Natural killer cell (primary cell): ENCODE data around the gene ZNF683. TPM values are rescaled to one million over a fixed set of nuclear protein-coding genes. Genes with fewer than 3 reads are reported as not detected.

ENCODE experiments used
- ATAC-seq, 3 donors: fragments of 150-1000 bp in 2 of 3; fragments of 200-7000 bp in 1 of 3; cut with Tn5 transposase; 1 replicate in 1 of 3; 2 replicates in 2 of 3; pipeline ENCODE4 v1.10.0; 2021; ENCODE audit warnings: mild to moderate bottlenecking in 2 of 3, moderate library complexity in 2 of 3
- DNase-seq, 2 donors: peaks; one replicate each; pipeline versions ENCODE4 v3.0.0 to v3.0.0-alpha.2; 2013 to 2021; ENCODE audit warnings: mixed read lengths in 1 of 2
- H3K27ac ChIP-seq: one replicate; pipeline ENCODE4 v1.5.1; 2013; ENCODE audit warnings: mild to moderate bottlenecking, low read length
- H3K27me3 ChIP-seq: one replicate; pipeline ENCODE4 v1.6.1; 2013; ENCODE audit warnings: low read length; ENCODE audit not compliant: control insufficient read depth, insufficient read depth
- H3K36me3 ChIP-seq: one replicate; pipeline ENCODE4 v1.6.1; 2013; ENCODE audit warnings: low read length; ENCODE audit not compliant: control insufficient read depth, insufficient read depth
- H3K4me1 ChIP-seq: one replicate; pipeline ENCODE4 v1.6.1; 2013; ENCODE audit warnings: low read length; ENCODE audit not compliant: control insufficient read depth, insufficient read depth
- H3K4me3 ChIP-seq: one replicate; pipeline ENCODE4 v1.5.1; 2013; ENCODE audit warnings: low read length
- H3K9me3 ChIP-seq: one replicate; pipeline ENCODE4 v1.6.1; 2013; ENCODE audit warnings: low read length; ENCODE audit not compliant: control insufficient read depth, insufficient read depth
- H3K27ac Mint-ChIP-seq, 2 donors: one replicate each; pipeline ENCODE4 v1.8.0; 2022; ENCODE audit warnings: mild to moderate bottlenecking in 2 of 2, mixed read lengths in 2 of 2, moderate library complexity in 1 of 2
- H3K27me3 Mint-ChIP-seq, 2 donors: one replicate each; pipeline ENCODE4 v1.8.0; 2022; ENCODE audit warnings: low read depth in 2 of 2, mixed read lengths in 2 of 2
- H3K36me3 Mint-ChIP-seq: one replicate; pipeline ENCODE4 v1.8.0; 2022; ENCODE audit warnings: mixed read lengths
- H3K4me1 Mint-ChIP-seq, 2 donors: one replicate each; pipeline ENCODE4 v1.8.0; 2022; ENCODE audit warnings: mixed read lengths in 2 of 2
- H3K4me3 Mint-ChIP-seq: one replicate; pipeline ENCODE4 v1.8.0; 2022; ENCODE audit warnings: mild to moderate bottlenecking, moderate library complexity, mixed read lengths
- H3K9me3 Mint-ChIP-seq, 2 donors: one replicate each; pipeline ENCODE4 v1.8.0; 2022; ENCODE audit warnings: mixed read lengths in 2 of 2
- CTCF ChIP-seq: fragments of 200-600 bp; IDR thresholded peaks from one replicate; pipeline ENCODE4 v1.8.0; 2022; ENCODE audit warnings: antibody characterized with exemption
- WGBS: methylation state at CpG from one replicate; pipeline ENCODE4 v1.1.7; 2013; ENCODE audit warnings: missing lambda C conversion rate; ENCODE audit not compliant: insufficient coverage; 5-methylcytosine and 5-hydroxymethylcytosine counted together
- intact Hi-C: fragments of 100-400 bp; cut with micrococcal nuclease; formaldehyde crosslinking; loops from one replicate; pipeline ENCODE4 v1.14.2; 2022
- total RNA-seq, 4 donors: library from RNA; stranded (reverse); fragments of 120-200 nt in 1 of 4; gene quantifications; one replicate each; pipeline versions ENCODE4 v1.2.3 to v1.2.4, GENCODE V29; 2013 to 2022

ZNF683 gene
- total RNA-seq, 3 donors from 2014 or later (not counting 1 experiment from before 2014, with no cell fraction given) = 9.6 to 38.2 (median 19.7) TPM

- no peak overlapping the region for H3K4me3 ChIP-seq
- ATAC-seq = peak; percentile 85 to 88 (median 86)
- peaks cover 32% of the 10 kb centered on the region for H3K27me3 ChIP-seq
- TF ChIP-seq CTCF = peak; percentile 99
- Mint-ChIP-seq H3K9me3 (no peaks in the 10 kb centered on the region), H3K27me3 (peaks cover 56 to 61% of the 10 kb centered on the region in 2 donors), H3K4me3 (no peak overlapping the region), H3K36me3 (no peaks in the 10 kb centered on the region), H3K27ac (peak overlapping the region in 1 of 2 donors; percentile 31), H3K4me1 (peaks cover 42 to 48% of the 10 kb centered on the region in 2 donors)
- peaks cover 64% of the 10 kb centered on the region for H3K4me1 ChIP-seq
- WGBS = 34% methylated on average over 25 of the region's 26 CpGs
- intact Hi-C loops = loop anchor here (10.0 kb wide), 1 partner anchor 51 kb away; the partner anchor contains the start of gene LIN28A
- no peaks in the 10 kb centered on the region for H3K9me3 ChIP-seq
- no peak overlapping the region for H3K27ac ChIP-seq
- no peaks in the 10 kb centered on the region for H3K36me3 ChIP-seq
- peak; percentile 80 to 93 for DNase-seq
Observed at GRCh38 chr1:26363549-26364448, 8.8 kb downstream of the ZNF683 start.

GRCh38 chr1:26362331-26362730 lies 10.2 kb downstream of the ZNF683 start:
- DNase-seq (no peak), ATAC-seq (no peak)
- Mint-ChIP-seq H3K4me3 (peak overlapping the region; percentile 53), H3K27ac (no peak overlapping the region), H3K4me1 (peaks cover 45 to 48% of the 10 kb centered on the region in 2 donors), H3K36me3 (no peaks in the 10 kb centered on the region), H3K9me3 (no peaks in the 10 kb centered on the region), H3K27me3 (peaks cover 63 to 64% of the 10 kb centered on the region in 2 donors)
- peaks cover 32% of the 10 kb centered on the region for H3K27me3 ChIP-seq
- H3K4me3 ChIP-seq = no peak overlapping the region
- H3K36me3 ChIP-seq = no peaks in the 10 kb centered on the region
- peaks cover 51% of the 10 kb centered on the region for H3K4me1 ChIP-seq
- no peak for TF ChIP-seq CTCF
- WGBS = 94% methylated on average over 3 of the region's 3 CpGs
- no peak overlapping the region for H3K27ac ChIP-seq
- intact Hi-C loops = loop anchor here (10.0 kb wide), 1 partner anchor 52 kb away; the partner anchor contains the start of gene LIN28A
- H3K9me3 ChIP-seq = no peaks in the 10 kb centered on the region

GRCh38 chr1:26361605-26362122 lies 10.9 kb downstream of the ZNF683 start:
- H3K36me3 Mint-ChIP-seq = no peaks in the 10 kb centered on the region
- WGBS = 94% methylated on average over 12 of the region's 12 CpGs
- DNase-seq (no peak), ATAC-seq (no peak)
- peaks cover 64 to 65% of the 10 kb centered on the region in 2 donors for H3K27me3 Mint-ChIP-seq
- TF ChIP-seq CTCF = no peak
- H3K9me3 ChIP-seq = no peaks in the 10 kb centered on the region
- H3K4me3 ChIP-seq = no peak overlapping the region
- peaks cover 45 to 48% of the 10 kb centered on the region in 2 donors for H3K4me1 Mint-ChIP-seq
- peak overlapping the region; percentile 53 for H3K4me3 Mint-ChIP-seq
- H3K9me3 Mint-ChIP-seq = no peaks in the 10 kb centered on the region
- intact Hi-C loops = loop anchor here (10.0 kb wide), 1 partner anchor 53 kb away; the partner anchor contains the start of gene LIN28A
- H3K27me3 ChIP-seq = peaks cover 32% of the 10 kb centered on the region
- H3K27ac ChIP-seq = no peak overlapping the region
- peaks cover 48% of the 10 kb centered on the region for H3K4me1 ChIP-seq
- H3K27ac Mint-ChIP-seq = no peak overlapping the region
- no peaks in the 10 kb centered on the region for H3K36me3 ChIP-seq
